ENCODE results near the gene SMPD3. TPM values are rescaled to one million over a fixed set of nuclear protein-coding genes. Genes with fewer than 3 reads are reported as not detected.
A peak's percentile ranks its signal among the peaks of the same experiment; 100 is the strongest.

Gene SMPD3
- total RNA-seq, 4 donors from 2014 or later, result 0.20 to 3.3 (median 0.63) TPM

DNA sequence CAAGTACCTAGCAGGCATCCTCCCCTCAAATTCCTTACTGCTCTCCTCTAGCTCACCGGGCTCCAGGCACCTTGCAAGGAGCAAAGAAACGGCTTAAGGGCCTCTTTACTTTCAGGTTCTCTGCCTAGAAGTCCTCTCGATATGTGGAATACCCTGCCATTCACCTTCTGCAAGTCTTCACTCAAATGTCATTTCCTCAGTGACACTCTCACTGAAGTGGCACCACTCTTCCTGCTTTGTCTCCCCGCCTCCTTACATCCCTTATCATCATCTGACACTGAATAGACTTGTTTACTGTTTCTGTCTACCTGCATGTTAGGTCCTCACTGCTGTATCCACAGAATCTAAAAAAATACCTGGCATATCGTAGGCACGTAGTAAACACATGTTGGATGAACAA, 138.5 kb downstream of the SMPD3 start:
- peak overlapping the region in 2 of 4 donors; percentile 79 to 82 for H3K27ac ChIP-seq
- no peaks in the 10 kb centered on the region for H3K9me3 ChIP-seq
- peak overlapping the region; percentile 74 to 87 (median 82) for H3K4me3 ChIP-seq
- H3K4me1 ChIP-seq, result peaks cover 0 to 48% (median 27%) of the 10 kb centered on the region in 4 donors
- no peak for DNase-seq (ENCODE audit: low spot score in 2 of 2)
- WGBS, 2 donors, result 47 to 58% methylated on average over 6 of the region's 6 CpGs
- no peaks in the 10 kb centered on the region for H3K27me3 ChIP-seq
- peaks cover 0 to 52% (median 3%) of the 10 kb centered on the region in 3 donors for H3K36me3 ChIP-seq
- no peak for TF ChIP-seq POLR2A (IDR thresholded peaks at IDR 0.05)
- TF ChIP-seq, protein P1, sequence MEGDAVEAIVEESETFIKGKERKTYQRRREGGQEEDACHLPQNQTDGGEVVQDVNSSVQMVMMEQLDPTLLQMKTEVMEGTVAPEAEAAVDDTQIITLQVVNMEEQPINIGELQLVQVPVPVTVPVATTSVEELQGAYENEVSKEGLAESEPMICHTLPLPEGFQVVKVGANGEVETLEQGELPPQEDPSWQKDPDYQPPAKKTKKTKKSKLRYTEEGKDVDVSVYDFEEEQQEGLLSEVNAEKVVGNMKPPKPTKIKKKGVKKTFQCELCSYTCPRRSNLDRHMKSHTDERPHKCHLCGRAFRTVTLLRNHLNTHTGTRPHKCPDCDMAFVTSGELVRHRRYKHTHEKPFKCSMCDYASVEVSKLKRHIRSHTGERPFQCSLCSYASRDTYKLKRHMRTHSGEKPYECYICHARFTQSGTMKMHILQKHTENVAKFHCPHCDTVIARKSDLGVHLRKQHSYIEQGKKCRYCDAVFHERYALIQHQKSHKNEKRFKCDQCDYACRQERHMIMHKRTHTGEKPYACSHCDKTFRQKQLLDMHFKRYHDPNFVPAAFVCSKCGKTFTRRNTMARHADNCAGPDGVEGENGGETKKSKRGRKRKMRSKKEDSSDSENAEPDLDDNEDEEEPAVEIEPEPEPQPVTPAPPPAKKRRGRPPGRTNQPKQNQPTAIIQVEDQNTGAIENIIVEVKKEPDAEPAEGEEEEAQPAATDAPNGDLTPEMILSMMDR (IDR thresholded peaks at IDR 0.05), result no peak
- TF ChIP-seq EP300 (IDR thresholded peaks at IDR 0.05), result no peak

Small RNA genes within 50 kb of the gene (small RNA-seq; reads per million reads assigned to genes)
- not detected for gene RF00019
- not detected for gene RNU4-30P

Other genes with a start within 250 kb of the SMPD3 start
- 1 to 10 TPM in 2 of 4 donors, under 1 TPM in 2; 0.42 to 2.4 (median 1.2) TPM for gene ESRP2, start 212.4 kb downstream of the SMPD3 start, total RNA-seq
- gene PLA2G15, start 203.1 kb downstream of the SMPD3 start, total RNA-seq, result 10 to 100 TPM; 26.0 to 51.3 (median 30.2) TPM
- gene SLC7A6, start 184.0 kb downstream of the SMPD3 start, total RNA-seq, result 100 to 1,000 TPM; 129 to 202 (median 181) TPM
- 10 to 100 TPM; 13.4 to 19.5 (median 14.2) TPM for gene SLC7A6OS, start 137.6 kb downstream of the SMPD3 start, total RNA-seq
- gene PRMT7, start 137.5 kb downstream of the SMPD3 start, total RNA-seq, result 10 to 100 TPM; 74.1 to 91.5 (median 78.0) TPM
- gene ZFP90, start 90.8 kb upstream of the SMPD3 start, total RNA-seq, result 10 to 100 TPM; 32.1 to 66.9 (median 48.2) TPM
- 10 to 100 TPM in 1 of 4 donors, 1 to 10 TPM in 3; 1.2 to 15.9 (median 2.5) TPM for gene CDH3, start 196.8 kb upstream of the SMPD3 start, total RNA-seq